Bronchial epithelial cell (primary cell): ENCODE results near the gene SMIM14. TPM values are rescaled to one million over a fixed set of nuclear protein-coding genes. Genes with fewer than 3 reads are reported as not detected.

Experiments
- DNase-seq: peaks from one replicate; pipeline ENCODE4 v3.0.0-alpha.2; 2010; ENCODE audit warnings: low read depth
- FAIRE-seq: peaks from 2 replicates; lab custom pipeline; 2011; peaks lifted over from hg19 to GRCh38; lab: Jason Lieb, UNC
- H3K27me3 ChIP-seq: 2 replicates; pipeline ENCODE4 v1.5.1; 2011; ENCODE audit warnings: low read length; ENCODE audit not compliant: control insufficient read depth, insufficient read depth
- H3K36me3 ChIP-seq: 2 replicates; pipeline ENCODE4 v1.5.1; 2011; ENCODE audit warnings: low read length; ENCODE audit not compliant: control insufficient read depth, insufficient read depth
- H3K4me3 ChIP-seq: 2 replicates; pipeline ENCODE4 v1.5.1; 2011; ENCODE audit warnings: mild to moderate bottlenecking, low read depth, low read length, control low read depth
- total RNA-seq: library from RNA; depleted of rRNA; stranded (reverse); fragments of >200 nt; gene quantifications from 2 replicates; pipeline ENCODE4 v1.2.1, GENCODE V29; 2014
- TF ChIP-seq, protein P1 (sequence below): IDR thresholded peaks from 2 replicates; pipeline ENCODE4 v1.5.1; 2011; ENCODE audit warnings: mild to moderate bottlenecking, moderate library complexity, low read length, control low read depth, inconsistent platforms; ENCODE audit not compliant: insufficient read depth, severe bottlenecking

SMIM14 gene
- total RNA-seq, 1 donor from 2014 or later, result 21.1 TPM

DNA sequence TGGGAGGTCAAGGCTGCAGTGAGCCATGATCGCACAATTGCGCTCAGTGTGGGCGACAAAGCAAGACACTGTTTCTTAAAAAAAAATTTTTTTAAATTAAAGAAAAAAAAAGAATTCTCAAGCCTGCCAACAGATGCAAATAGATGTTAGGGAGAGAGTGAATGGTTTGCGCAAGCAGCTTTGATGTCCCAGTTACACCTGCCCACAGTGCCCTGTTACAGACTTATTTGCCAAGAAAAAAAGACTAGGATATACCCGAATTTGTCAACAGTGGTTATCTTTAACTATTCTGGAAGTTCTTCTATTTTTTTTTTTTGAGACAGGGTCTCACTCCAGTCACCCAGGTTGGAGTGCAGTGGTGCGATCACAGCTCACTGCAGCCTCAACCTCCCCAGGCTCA lies 67.2 kb downstream of the SMIM14 start:
- H3K4me3 ChIP-seq, result no peak overlapping the region
- TF ChIP-seq, protein P1, sequence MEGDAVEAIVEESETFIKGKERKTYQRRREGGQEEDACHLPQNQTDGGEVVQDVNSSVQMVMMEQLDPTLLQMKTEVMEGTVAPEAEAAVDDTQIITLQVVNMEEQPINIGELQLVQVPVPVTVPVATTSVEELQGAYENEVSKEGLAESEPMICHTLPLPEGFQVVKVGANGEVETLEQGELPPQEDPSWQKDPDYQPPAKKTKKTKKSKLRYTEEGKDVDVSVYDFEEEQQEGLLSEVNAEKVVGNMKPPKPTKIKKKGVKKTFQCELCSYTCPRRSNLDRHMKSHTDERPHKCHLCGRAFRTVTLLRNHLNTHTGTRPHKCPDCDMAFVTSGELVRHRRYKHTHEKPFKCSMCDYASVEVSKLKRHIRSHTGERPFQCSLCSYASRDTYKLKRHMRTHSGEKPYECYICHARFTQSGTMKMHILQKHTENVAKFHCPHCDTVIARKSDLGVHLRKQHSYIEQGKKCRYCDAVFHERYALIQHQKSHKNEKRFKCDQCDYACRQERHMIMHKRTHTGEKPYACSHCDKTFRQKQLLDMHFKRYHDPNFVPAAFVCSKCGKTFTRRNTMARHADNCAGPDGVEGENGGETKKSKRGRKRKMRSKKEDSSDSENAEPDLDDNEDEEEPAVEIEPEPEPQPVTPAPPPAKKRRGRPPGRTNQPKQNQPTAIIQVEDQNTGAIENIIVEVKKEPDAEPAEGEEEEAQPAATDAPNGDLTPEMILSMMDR, result no peak

DNA sequence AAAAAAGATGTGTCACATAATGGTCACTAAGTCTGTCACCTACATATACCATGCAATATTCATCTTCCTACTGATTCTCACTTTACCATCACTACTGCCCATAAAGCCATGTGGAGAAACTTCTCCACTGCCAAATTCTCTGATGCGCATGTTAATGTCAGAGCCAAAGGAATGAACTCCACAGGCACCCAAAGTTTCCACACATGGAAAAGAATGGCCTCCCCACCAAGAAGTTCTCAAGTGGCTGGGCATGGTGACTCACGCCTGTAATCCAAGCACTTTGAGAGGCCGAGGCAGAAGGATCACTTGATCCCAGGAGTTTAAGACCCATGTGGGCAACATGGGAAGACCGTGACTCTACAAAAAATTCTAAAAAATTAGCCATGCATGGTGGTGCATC lies 67.6 kb downstream of the SMIM14 start:
- no peak overlapping the region for H3K4me3 ChIP-seq
- no peak for DNase-seq
- no peaks in the 10 kb centered on the region for H3K36me3 ChIP-seq
- FAIRE-seq, result no peak
- TF ChIP-seq, protein P1, result no peak
- H3K27me3 ChIP-seq, result no peaks in the 10 kb centered on the region

More for the DNA sequence above, 67.2 kb downstream of the SMIM14 start:
- FAIRE-seq, result no peak
- H3K36me3 ChIP-seq, result no peaks in the 10 kb centered on the region
- no peaks in the 10 kb centered on the region for H3K27me3 ChIP-seq
- DNase-seq, result no peak

DNA sequence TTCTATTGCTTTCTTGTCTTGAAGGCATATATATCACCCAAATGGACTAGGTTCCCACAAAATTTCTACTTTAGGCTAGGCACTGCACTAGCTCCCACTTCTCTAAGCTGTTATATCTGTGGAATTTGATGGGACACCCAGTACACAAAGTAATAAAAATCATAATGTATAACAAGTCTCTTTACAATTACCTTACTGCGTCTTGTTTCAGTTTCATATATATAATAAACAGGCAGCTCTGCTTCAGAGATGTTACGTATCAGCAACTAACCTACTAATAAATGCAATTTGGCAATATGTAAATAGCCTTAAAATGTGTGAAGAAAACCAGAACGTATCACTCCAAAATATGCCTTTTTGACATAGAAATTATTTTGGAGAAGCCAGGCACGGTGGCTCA lies 69.5 kb downstream of the SMIM14 start:
- H3K4me3 ChIP-seq, result no peak overlapping the region
- FAIRE-seq (no peak), DNase-seq (peak; percentile 12)
- TF ChIP-seq, protein P1, result no peak
- no peaks in the 10 kb centered on the region for H3K27me3 ChIP-seq
- no peaks in the 10 kb centered on the region for H3K36me3 ChIP-seq

DNA sequence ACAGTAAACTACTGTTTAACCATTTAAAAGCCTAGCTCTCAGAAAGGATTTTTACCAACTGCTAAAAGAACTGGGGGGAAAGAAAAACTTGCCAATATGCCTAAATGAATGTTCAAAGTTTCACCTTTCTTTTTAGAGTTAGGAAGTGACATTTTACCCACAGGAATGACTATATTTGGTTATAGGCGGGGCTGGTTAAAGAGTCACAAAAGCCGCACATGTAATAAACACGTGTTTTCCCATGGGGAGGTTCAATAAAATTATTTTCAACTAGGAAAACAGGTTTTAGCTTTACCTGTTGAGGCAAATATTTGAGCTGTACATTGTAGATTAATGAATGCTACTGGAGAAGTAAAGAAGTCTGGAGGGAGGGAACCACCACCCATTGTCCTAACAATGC lies 69.9 kb downstream of the SMIM14 start:
- FAIRE-seq, result no peak

DNA sequence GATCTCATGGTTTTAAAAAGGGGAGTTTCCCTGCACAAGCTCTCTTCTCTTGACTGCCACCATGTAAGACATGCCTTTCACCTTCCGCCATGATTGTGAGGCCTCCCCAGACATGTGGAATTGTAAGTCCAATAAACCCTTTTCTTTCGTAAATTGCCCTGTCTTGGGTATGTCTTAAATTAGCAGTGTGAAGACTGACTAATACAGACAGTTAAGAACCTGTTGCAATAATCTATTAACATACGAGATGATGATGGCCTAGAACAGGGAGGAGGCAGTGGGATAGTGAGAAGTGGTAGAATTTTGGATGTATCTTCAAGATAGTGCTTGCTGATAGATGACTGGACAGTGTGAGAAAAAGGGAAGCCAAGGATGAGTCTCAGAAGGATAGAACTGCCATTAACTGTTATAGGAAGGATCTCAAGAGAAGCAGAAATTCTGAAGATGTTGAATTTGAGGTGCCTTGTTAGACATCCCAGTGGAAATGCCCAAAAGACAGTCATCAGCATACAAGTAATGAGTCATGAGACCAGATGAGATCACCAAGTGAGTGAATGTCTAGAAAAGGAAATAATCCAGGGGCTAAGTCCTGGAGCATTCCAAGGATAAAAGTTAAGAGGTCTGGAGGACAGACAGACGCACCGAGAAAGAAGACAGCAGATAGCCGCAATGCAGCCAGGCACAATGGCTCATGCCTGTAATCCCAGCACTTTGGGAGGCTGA lies 72.6 kb downstream of the SMIM14 start:
- no peak for FAIRE-seq
- H3K27me3 ChIP-seq, result no peaks in the 10 kb centered on the region

More for the DNA sequence above, 69.9 kb downstream of the SMIM14 start:
- TF ChIP-seq, protein P1, result no peak
- Histone ChIP-seq H3K36me3 (no peaks in the 10 kb centered on the region), H3K27me3 (no peaks in the 10 kb centered on the region), H3K4me3 (no peak overlapping the region)
- DNase-seq, result peak; percentile 94

More for the DNA sequence above, 72.6 kb downstream of the SMIM14 start:
- TF ChIP-seq, protein P1, result no peak
- no peaks in the 10 kb centered on the region for H3K36me3 ChIP-seq
- no peak overlapping the region for H3K4me3 ChIP-seq
- DNase-seq, result peak; percentile 97
